ENCODE data around the gene ARL4A. TPM values are rescaled to one million over a fixed set of nuclear protein-coding genes. Genes with fewer than 3 reads are reported as not detected.

Gene ARL4A
- total and polyA plus RNA-seq, 9 of the 15 experiments (the other 6 are each of a cell fraction or from before 2014, with no cell fraction given) = 118 to 688 (median 172) TPM

DNA sequence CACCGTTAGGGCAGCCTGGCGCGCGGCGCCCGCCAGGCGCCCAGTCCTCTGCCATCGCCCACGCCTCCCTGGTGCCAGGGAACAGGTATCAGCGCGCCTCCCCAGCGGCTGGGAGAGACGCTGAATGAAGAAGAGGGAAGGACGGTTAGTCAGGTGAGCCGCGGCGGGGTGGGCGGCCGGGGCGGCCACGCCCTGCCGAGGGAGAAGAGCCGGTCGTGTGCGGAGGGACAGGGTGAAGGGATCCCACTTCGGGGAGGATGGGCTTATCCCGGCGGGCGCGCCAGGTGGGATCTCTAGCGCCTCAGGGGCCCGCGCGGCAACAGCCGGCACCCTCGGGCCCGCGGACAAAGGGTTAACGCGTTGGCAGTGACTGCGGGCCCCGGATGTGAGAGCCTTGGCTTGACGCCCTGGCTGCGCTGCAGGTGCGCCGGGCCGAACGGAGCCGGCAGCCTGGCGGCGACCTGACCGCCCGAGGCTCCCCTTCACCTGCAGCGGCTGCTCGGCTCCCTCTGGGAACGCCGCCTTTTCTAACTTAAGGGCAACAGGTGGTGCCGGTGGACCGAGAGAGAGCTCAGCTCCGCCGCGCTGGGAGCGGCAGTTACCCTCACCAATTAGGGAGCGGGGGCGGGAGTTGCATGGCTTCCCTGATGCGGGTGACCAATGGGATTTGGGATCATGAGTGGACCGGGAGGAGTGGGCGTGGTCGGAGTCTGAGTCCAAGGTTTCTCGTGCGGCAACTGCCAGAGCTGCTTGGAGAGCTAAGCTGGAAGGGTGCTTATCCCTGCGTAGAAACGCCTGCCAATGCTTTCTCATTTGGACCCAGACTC lies at the start of gene ARL4A (continued):
- TF ChIP-seq SREBF1 (IDR thresholded peaks at IDR 0.05; ENCODE audit: borderline replicate concordance, low read depth, low read length) (no peak; the same call in 1 of the 2 replicates), C11orf30 (IDR thresholded peaks at IDR 0.05; ENCODE audit: low read depth) (no peak), CC2D1A (IDR thresholded peaks at IDR 0.05) (no peak; the same call in 1 of the 2 replicates), NR2C2 (CRISPR knock-in tag; IDR thresholded peaks at IDR 0.05) (peak; percentile 78), NR2C2 (tag; IDR thresholded peaks at IDR 0.05) (no peak; the same call in 1 of the 2 replicates), RFX5 (IDR thresholded peaks at IDR 0.05; ENCODE audit: low read depth, low read length) (0 out of 2 replicates have a peak, but pooled peaks have one; percentile 19), XRCC3 (IDR thresholded peaks at IDR 0.05) (no peak), ZNF175 (CRISPR knock-in tag; IDR thresholded peaks at IDR 0.05; ENCODE audit: low read depth) (no peak), BRF1 (IDR thresholded peaks at IDR 0.05; ENCODE audit: borderline replicate concordance, extremely low read depth, insufficient read length) (no peak), ZNF764 (CRISPR knock-in tag; IDR thresholded peaks at IDR 0.05; ENCODE audit: low read depth) (no peak), ADNP (tag; IDR thresholded peaks at IDR 0.05) (no peak; the same call in 1 of the 2 replicates), SMARCE1 (IDR thresholded peaks at IDR 0.05) (no peak), PHF20 (IDR thresholded peaks at IDR 0.05; ENCODE audit: partially characterized antibody) (no peak), ZKSCAN8 (CRISPR knock-in tag; IDR thresholded peaks at IDR 0.05) (no peak), SRSF7 (optimal IDR thresholded peaks at IDR 0.05; ENCODE audit: low read depth, low read length) (no peak), SETDB1 (IDR thresholded peaks at IDR 0.05; ENCODE audit: low read length) (peak; percentile 65), ETV6 (IDR thresholded peaks at IDR 0.05; ENCODE audit: borderline replicate concordance in 1 of 2, low read depth in 2 of 2, low read length in 1 of 2) (no peak), ETV6 (CRISPR knock-in tag; IDR thresholded peaks at IDR 0.05; ENCODE audit: borderline replicate concordance) (no peak), FOXA1 (IDR thresholded peaks at IDR 0.05; ENCODE audit: borderline replicate concordance) (no peak)
- TF ChIP-seq, protein P1, sequence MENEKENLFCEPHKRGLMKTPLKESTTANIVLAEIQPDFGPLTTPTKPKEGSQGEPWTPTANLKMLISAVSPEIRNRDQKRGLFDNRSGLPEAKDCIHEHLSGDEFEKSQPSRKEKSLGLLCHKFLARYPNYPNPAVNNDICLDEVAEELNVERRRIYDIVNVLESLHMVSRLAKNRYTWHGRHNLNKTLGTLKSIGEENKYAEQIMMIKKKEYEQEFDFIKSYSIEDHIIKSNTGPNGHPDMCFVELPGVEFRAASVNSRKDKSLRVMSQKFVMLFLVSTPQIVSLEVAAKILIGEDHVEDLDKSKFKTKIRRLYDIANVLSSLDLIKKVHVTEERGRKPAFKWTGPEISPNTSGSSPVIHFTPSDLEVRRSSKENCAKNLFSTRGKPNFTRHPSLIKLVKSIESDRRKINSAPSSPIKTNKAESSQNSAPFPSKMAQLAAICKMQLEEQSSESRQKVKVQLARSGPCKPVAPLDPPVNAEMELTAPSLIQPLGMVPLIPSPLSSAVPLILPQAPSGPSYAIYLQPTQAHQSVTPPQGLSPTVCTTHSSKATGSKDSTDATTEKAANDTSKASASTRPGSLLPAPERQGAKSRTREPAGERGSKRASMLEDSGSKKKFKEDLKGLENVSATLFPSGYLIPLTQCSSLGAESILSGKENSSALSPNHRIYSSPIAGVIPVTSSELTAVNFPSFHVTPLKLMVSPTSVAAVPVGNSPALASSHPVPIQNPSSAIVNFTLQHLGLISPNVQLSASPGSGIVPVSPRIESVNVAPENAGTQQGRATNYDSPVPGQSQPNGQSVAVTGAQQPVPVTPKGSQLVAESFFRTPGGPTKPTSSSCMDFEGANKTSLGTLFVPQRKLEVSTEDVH (IDR thresholded peaks at IDR 0.05; ENCODE audit: low read depth, partially characterized antibody) = no peak
- TF ChIP-seq, protein P2, sequence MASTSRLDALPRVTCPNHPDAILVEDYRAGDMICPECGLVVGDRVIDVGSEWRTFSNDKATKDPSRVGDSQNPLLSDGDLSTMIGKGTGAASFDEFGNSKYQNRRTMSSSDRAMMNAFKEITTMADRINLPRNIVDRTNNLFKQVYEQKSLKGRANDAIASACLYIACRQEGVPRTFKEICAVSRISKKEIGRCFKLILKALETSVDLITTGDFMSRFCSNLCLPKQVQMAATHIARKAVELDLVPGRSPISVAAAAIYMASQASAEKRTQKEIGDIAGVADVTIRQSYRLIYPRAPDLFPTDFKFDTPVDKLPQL (IDR thresholded peaks at IDR 0.05; ENCODE audit: extremely low read depth, insufficient read length) = peak; percentile 82
- TF ChIP-seq, protein P3, sequence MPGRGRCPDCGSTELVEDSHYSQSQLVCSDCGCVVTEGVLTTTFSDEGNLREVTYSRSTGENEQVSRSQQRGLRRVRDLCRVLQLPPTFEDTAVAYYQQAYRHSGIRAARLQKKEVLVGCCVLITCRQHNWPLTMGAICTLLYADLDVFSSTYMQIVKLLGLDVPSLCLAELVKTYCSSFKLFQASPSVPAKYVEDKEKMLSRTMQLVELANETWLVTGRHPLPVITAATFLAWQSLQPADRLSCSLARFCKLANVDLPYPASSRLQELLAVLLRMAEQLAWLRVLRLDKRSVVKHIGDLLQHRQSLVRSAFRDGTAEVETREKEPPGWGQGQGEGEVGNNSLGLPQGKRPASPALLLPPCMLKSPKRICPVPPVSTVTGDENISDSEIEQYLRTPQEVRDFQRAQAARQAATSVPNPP (IDR thresholded peaks at IDR 0.05; ENCODE audit: borderline replicate concordance, insufficient read depth, insufficient read length) = no peak
- TF ChIP-seq, protein P4, sequence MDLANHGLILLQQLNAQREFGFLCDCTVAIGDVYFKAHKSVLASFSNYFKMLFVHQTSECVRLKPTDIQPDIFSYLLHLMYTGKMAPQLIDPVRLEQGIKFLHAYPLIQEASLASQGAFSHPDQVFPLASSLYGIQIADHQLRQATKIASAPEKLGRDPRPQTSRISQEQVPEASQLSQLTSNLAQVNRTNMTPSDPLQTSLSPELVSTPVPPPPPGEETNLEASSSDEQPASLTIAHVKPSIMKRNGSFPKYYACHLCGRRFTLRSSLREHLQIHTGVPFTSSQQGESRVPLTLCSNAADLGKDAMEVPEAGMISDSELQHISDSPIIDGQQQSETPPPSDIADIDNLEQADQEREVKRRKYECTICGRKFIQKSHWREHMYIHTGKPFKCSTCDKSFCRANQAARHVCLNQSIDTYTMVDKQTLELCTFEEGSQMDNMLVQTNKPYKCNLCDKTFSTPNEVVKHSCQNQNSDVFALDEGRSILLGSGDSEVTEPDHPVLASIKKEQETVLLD (IDR thresholded peaks at IDR 0.05) = no peak
